HepG2 (cell line): ENCODE data around the gene CDH13.

Experiments
- BRD4 ChIP-seq: sonication (generic); formaldehyde crosslinking; IDR thresholded peaks from 2 replicates; pipeline ENCODE4 v1.4.0; 2020; ENCODE audit warnings: missing genetic modification reagents
- CENPBD1 ChIP-seq: sonication (generic); formaldehyde crosslinking; IDR thresholded peaks from 2 replicates; pipeline ENCODE4 v1.8.0; 2022; ENCODE audit warnings: missing genetic modification reagents, low read depth, mild to moderate bottlenecking, borderline replicate concordance
- CHCHD3 ChIP-seq: sonication (generic); formaldehyde crosslinking; IDR thresholded peaks from 2 replicates; pipeline ENCODE4 v1.8.0; 2022; ENCODE audit warnings: mild to moderate bottlenecking, missing genetic modification reagents, moderate library complexity
- CTCF ChIP-seq: sonication (generic); formaldehyde crosslinking; IDR thresholded peaks from 2 replicates; pipeline ENCODE4 v1.5.0; 2020; ENCODE audit warnings: mild to moderate bottlenecking, missing genetic modification reagents, moderate library complexity
- E2F1 ChIP-seq: sonication (generic); formaldehyde crosslinking; IDR thresholded peaks from 2 replicates; pipeline ENCODE4 v1.5.0; 2020; ENCODE audit warnings: missing genetic modification reagents
- EZH2 ChIP-seq: conservative IDR thresholded peaks from 2 replicates; pipeline ENCODE4 v1.6.1; 2012; ENCODE audit warnings: mild to moderate bottlenecking, low read depth, low read length, moderate library complexity
- HCFC1 ChIP-seq: fragments of 150-350 bp; IDR thresholded peaks from 2 replicates; pipeline ENCODE4 v1.6.1; 2014; ENCODE audit warnings: low read depth, low read length
- HMGXB4 ChIP-seq, 2 experiments: sonication (generic) in 1 of 2; formaldehyde crosslinking in 1 of 2; IDR thresholded peaks; 2 replicates each; pipeline versions ENCODE4 v1.4.0 to v1.6.1; 2018 to 2020; ENCODE audit warnings: missing genetic modification reagents in 2 of 2, borderline replicate concordance in 1 of 2, low read depth in 1 of 2, mild to moderate bottlenecking in 1 of 2, missing biosample characterization in 1 of 2
- PRMT3 ChIP-seq: sonication (generic); formaldehyde crosslinking; IDR thresholded peaks from 2 replicates; pipeline ENCODE4 v1.8.1; 2022; ENCODE audit warnings: low read depth, mild to moderate bottlenecking, moderate library complexity, missing genetic modification reagents, borderline replicate concordance
- SOX6 ChIP-seq, 2 experiments: fragments of 450-650 bp in 1 of 2; sonication (generic) in 1 of 2; formaldehyde crosslinking in 1 of 2; IDR thresholded peaks; 2 replicates each; pipeline versions ENCODE4 v1.4.0 to v1.6.1; 2017 to 2020; ENCODE audit warnings: antibody characterized with exemption in 1 of 2, mild to moderate bottlenecking in 1 of 2, missing genetic modification reagents in 1 of 2
- TEAD3 ChIP-seq: optimal IDR thresholded peaks from 2 replicates; pipeline ENCODE3; 2016; ENCODE audit warnings: borderline replicate concordance
- ZBTB7A ChIP-seq: sonication (generic); formaldehyde crosslinking; IDR thresholded peaks from 2 replicates; pipeline ENCODE4 v1.8.0; 2022; ENCODE audit warnings: mild to moderate bottlenecking, missing genetic modification reagents
- ZNF607 ChIP-seq: sonication (generic); formaldehyde crosslinking; IDR thresholded peaks from 2 replicates; pipeline ENCODE4 v1.5.1; 2020; ENCODE audit warnings: missing genetic modification reagents, mild to moderate bottlenecking, borderline replicate concordance
- ZNF777 ChIP-seq: sonication (generic); formaldehyde crosslinking; IDR thresholded peaks from 2 replicates; pipeline ENCODE4 v1.4.0; 2020; ENCODE audit warnings: missing genetic modification reagents

- no peak for TF ChIP-seq TEAD3 (CRISPR knock-in tag)
- no peak for TF ChIP-seq CTCF (CRISPR knock-in tag)
- TF ChIP-seq HCFC1 = no peak
- TF ChIP-seq CENPBD1 (CRISPR knock-in tag) = no peak
- no peak for TF ChIP-seq ZBTB7A (CRISPR knock-in tag)
- no peak for TF ChIP-seq CHCHD3 (CRISPR knock-in tag)
- TF ChIP-seq HMGXB4 (CRISPR knock-in tag; IDR thresholded peaks at IDR 0.05; ENCODE audit: borderline replicate concordance in 1 of 2, low read depth in 1 of 2) = no peak
- TF ChIP-seq PRMT3 = no peak
- TF ChIP-seq ZNF607 (CRISPR knock-in tag) = no peak
- no peak for TF ChIP-seq E2F1 (CRISPR knock-in tag)
- TF ChIP-seq BRD4 = no peak
- no peak for TF ChIP-seq ZNF777
- TF ChIP-seq EZH2 = no peak
- no peak for TF ChIP-seq SOX6 (IDR thresholded peaks at IDR 0.05)
- no peak for TF ChIP-seq SOX6 (CRISPR knock-in tag; IDR thresholded peaks at IDR 0.05)
Measured at GRCh38 chr16:83704656-83705055, 1077.9 kb downstream of the CDH13 start.
